Gastrocnemius medialis (tissue), 4 donors: ENCODE data around the gene POLDIP3. TPM values are rescaled to one million over a fixed set of nuclear protein-coding genes. Genes with fewer than 3 reads are reported as not detected.
A peak's percentile ranks its signal among the peaks of the same experiment; 100 is the strongest.

Experiments
- ATAC-seq, 2 donors: fragments of 150-250 bp; one replicate each; pipeline ENCODE4 v1.9.1; 2016
- DNase-seq, 2 donors: peaks; one replicate each; pipeline ENCODE4 v3.0.0-alpha.2; 2019
- H3K27ac ChIP-seq, 4 donors: fragments of 200-600 bp; sonication (generic); 1 replicate in 1 of 4; 2 replicates in 3 of 4; pipeline ENCODE4 v1.5.1; 2016 to 2018; ENCODE audit warnings: mild to moderate bottlenecking in 2 of 4, moderate library complexity in 1 of 4
- H3K27me3 ChIP-seq, 3 donors: fragments of 200-600 bp; sonication (generic) in 2 of 3; 1 replicate in 1 of 3; 2 replicates in 2 of 3; pipeline versions ENCODE4 v1.5.1 to v1.6.0; 2016 to 2019; ENCODE audit warnings: mild to moderate bottlenecking in 1 of 3, moderate library complexity in 1 of 3
- H3K36me3 ChIP-seq, 2 donors: fragments of 200-600 bp; sonication (generic) in 1 of 2; one replicate each; pipeline ENCODE4 v1.5.1; 2017 to 2018
- H3K4me1 ChIP-seq, 2 donors: fragments of 200-600 bp; sonication (generic) in 1 of 2; one replicate each; pipeline ENCODE4 v1.5.1; 2016 to 2017; ENCODE audit warnings: mild to moderate bottlenecking in 2 of 2
- H3K4me3 ChIP-seq, 4 donors: fragments of 200-600 bp; sonication (generic) in 3 of 4; 1 replicate in 1 of 4; 2 replicates in 3 of 4; pipeline ENCODE4 v1.5.1; 2016 to 2019; ENCODE audit warnings: mild to moderate bottlenecking in 2 of 4
- H3K9me3 ChIP-seq, 3 donors: fragments of 200-600 bp; sonication (generic) in 2 of 3; 1 replicate in 1 of 3; 2 replicates in 2 of 3; pipeline ENCODE4 v1.5.1; 2016 to 2019
- CTCF ChIP-seq, 5 experiments: fragments of 450-650 bp in 3 of 5; fragments of 200-600 bp in 2 of 5; sonication (generic) in 2 of 5; IDR thresholded peaks in 4 of 5; conservative IDR thresholded peaks in 1 of 5; 1 replicate in 4 of 5; 2 replicates in 1 of 5; pipeline ENCODE4 v1.5.1; 2016 to 2019; ENCODE audit warnings: antibody characterized with exemption in 5 of 5, mild to moderate bottlenecking in 3 of 5, moderate library complexity in 3 of 5
- POLR2A ChIP-seq, 2 donors: fragments of 450-650 bp; IDR thresholded peaks; one replicate each; pipeline ENCODE4 v1.6.1; 2017; ENCODE audit warnings: antibody characterized with exemption in 2 of 2, mild to moderate bottlenecking in 2 of 2, moderate library complexity in 2 of 2
- in situ Hi-C, 4 donors: fragments of 200-750 bp; cut with MboI; loops; one replicate each; pipeline versions ENCODE4 v1.15.0 to v1.8.0; 2017; ENCODE audit warnings: low sequenced_read_pairs in 4 of 4
- intact Hi-C: fragments of 100-400 bp; cut with DNase I; formaldehyde crosslinking; loops from one replicate; pipeline ENCODE4 v1.15.1; 2023; ENCODE audit warnings: low total_unique reads
- total RNA-seq, 4 donors: library from RNA; depleted of rRNA; stranded (reverse); fragments of >200 nt; gene quantifications; one replicate each; pipeline versions ENCODE4 v1.1.0 to v1.2.3, GENCODE V29; 2016

POLDIP3 gene, protein sequence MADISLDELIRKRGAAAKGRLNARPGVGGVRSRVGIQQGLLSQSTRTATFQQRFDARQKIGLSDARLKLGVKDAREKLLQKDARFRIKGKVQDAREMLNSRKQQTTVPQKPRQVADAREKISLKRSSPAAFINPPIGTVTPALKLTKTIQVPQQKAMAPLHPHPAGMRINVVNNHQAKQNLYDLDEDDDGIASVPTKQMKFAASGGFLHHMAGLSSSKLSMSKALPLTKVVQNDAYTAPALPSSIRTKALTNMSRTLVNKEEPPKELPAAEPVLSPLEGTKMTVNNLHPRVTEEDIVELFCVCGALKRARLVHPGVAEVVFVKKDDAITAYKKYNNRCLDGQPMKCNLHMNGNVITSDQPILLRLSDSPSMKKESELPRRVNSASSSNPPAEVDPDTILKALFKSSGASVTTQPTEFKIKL
- total RNA-seq, result 10 to 100 TPM; 19.7 to 28.7 (median 23.0) TPM

GRCh38 chr22:42614312-42615091 is at the start of gene POLDIP3:
POLDIP3 (minus strand) TSS chr22:42614883; CDS start chr22:42614857, 26 bp downstream.
- Histone ChIP-seq H3K27me3 (no peaks in the 10 kb centered on the region), H3K9me3 (no peaks in the 10 kb centered on the region), H3K4me3 (peak within 1 kb of the TSS; percentile 78 to 86 (median 80)), H3K27ac (peak within 1 kb of the TSS; percentile 90 to 96 (median 94)), H3K4me1 (peaks cover 48 to 55% of the 10 kb centered on the region in 2 donors), H3K36me3 (peaks cover 0 to 8% of the 10 kb centered on the region in 2 donors)
- DNase-seq (peak; percentile 98 to 99), ATAC-seq (peak; percentile 82 to 87)
- TF ChIP-seq POLR2A (IDR thresholded peaks at IDR 0.05) (peak; percentile 36 to 86), CTCF (IDR thresholded peaks at IDR 0.05 in 4 of 5, conservative IDR thresholded peaks at IDR 0.05 in 1 of 5) (peak; percentile 25 to 58 (median 42))
- intact Hi-C loops, result loop anchor here (1.0 to 10.0 kb wide), 4 partner anchors 34 to 242 kb away; partner anchors contain the start of gene ARFGAP3
- in situ Hi-C loops, result no loop called here

DNA sequence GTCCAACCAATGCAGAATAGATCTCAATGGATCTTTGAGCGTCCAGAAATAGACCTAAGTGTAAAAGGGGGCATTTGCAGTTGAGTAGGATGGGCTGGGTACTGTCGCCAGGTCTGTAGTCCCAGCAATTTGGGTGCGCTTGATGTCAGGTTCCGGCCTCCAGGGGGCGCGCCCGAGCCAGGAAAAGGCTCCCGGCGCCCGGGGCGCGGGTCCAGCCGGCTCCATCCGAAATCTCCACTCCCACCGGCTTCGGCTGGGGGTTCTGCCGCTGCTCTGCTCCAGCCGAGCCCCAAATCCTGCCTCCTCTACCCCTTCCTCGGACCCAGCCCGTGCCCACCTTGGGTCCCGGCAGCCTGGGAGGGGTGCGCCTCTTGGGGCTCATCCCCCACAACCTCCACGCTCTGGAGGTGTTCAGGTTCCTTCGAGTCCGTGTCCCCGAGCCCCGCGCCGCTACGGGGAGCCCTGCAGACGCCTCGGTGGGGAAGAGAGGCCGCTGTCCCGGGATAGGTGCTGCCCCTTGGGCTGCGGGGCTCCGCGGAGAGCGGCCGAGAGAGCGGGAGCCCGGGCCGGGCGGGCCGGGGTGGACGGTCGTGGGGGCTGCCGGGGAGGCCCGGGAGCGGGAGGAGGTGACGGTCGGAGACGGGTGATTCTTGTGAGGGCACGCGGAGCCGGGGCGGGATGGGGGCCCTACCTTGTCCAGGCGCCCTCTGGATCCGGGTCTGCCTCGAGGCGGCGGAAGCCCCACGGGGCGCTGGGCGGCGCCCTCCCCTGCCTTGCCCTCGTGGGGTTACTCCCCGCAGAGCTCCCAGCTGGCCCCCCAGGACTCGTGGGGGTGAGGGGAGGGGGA is 47.5 kb upstream of the POLDIP3 start:
- Histone ChIP-seq H3K36me3 (no peaks in the 10 kb centered on the region), H3K27ac (peak overlapping the region in 2 of 4 donors; percentile 41 to 51), H3K27me3 (no peaks in the 10 kb centered on the region), H3K9me3 (no peaks in the 10 kb centered on the region), H3K4me3 (peak overlapping the region; percentile 45 to 68 (median 60)), H3K4me1 (peaks cover 6 to 9% of the 10 kb centered on the region in 2 donors)
- ATAC-seq (peak; percentile 88 to 97), DNase-seq (peak; percentile 56 to 75)
- in situ Hi-C loops (loop anchor here (10.0 to 25.0 kb wide), 4 partner anchors 53 to 150 kb away; no protein-coding TSS in a partner anchor), intact Hi-C loops (loop anchor here (1.0 to 5.0 kb wide), 4 partner anchors 36 to 195 kb away; partner anchors contain the start of genes A4GALT and ARFGAP3)
- TF ChIP-seq CTCF (IDR thresholded peaks at IDR 0.05 in 4 of 5, conservative IDR thresholded peaks at IDR 0.05 in 1 of 5), result peak; percentile 70 to 94 (median 86)
- TF ChIP-seq POLR2A (IDR thresholded peaks at IDR 0.05), result no peak

DNA sequence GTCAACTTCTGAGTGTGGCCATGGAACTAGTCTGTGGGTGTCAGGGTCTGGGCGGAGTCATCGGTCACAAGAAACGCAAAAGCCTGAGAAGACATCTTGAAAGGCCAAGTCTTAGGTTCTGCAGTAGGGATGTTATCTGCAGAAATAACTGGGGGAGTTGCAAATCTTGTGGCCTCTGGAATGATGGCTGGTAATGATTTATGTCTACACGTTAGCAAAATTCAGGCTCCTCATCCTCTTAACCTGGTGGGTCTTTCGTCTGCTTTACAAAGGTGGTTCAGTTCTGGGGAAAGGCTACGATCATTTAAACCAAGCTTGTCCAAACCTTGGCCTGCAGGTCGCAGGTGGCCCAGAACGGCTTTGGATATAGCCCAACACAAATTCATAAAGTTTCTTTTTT is 41.9 kb upstream of the POLDIP3 start:
- TF ChIP-seq CTCF (IDR thresholded peaks at IDR 0.05 in 4 of 5, conservative IDR thresholded peaks at IDR 0.05 in 1 of 5) (no peak), POLR2A (IDR thresholded peaks at IDR 0.05) (no peak)
- H3K9me3 ChIP-seq, result no peaks in the 10 kb centered on the region
- H3K36me3 ChIP-seq, result no peaks in the 10 kb centered on the region
- H3K4me1 ChIP-seq, result peaks cover 0 to 1% of the 10 kb centered on the region in 2 donors
- ATAC-seq, result no peak
- intact Hi-C loops (no loop called here), in situ Hi-C loops (loop anchor here in 3 of 4 donors (25.0 kb wide), 2 partner anchors 131 to 156 kb away; no protein-coding TSS in a partner anchor)
- no peaks in the 10 kb centered on the region for H3K27me3 ChIP-seq
- no peak overlapping the region for H3K4me3 ChIP-seq
- DNase-seq, result no peak
- no peak overlapping the region for H3K27ac ChIP-seq

GRCh38 chr22:42655693-42656092 is 41.0 kb upstream of the POLDIP3 start:
- H3K36me3 ChIP-seq, result no peaks in the 10 kb centered on the region
- ATAC-seq (no peak), DNase-seq (no peak)
- no peaks in the 10 kb centered on the region for H3K27me3 ChIP-seq
- intact Hi-C loops (no loop called here), in situ Hi-C loops (loop anchor here in 3 of 4 donors (25.0 kb wide), 2 partner anchors 132 to 157 kb away; no protein-coding TSS in a partner anchor)
- H3K27ac ChIP-seq, result no peak overlapping the region
- no peaks in the 10 kb centered on the region for H3K9me3 ChIP-seq
- TF ChIP-seq POLR2A (IDR thresholded peaks at IDR 0.05) (no peak), CTCF (IDR thresholded peaks at IDR 0.05 in 4 of 5, conservative IDR thresholded peaks at IDR 0.05 in 1 of 5) (no peak)
- no peak overlapping the region for H3K4me3 ChIP-seq
- no peaks in the 10 kb centered on the region for H3K4me1 ChIP-seq
